Right lobe of liver (tissue), 6 donors: Measurements from ENCODE around the gene SPTB. TPM values are rescaled to one million over a fixed set of nuclear protein-coding genes. Genes with fewer than 3 reads are reported as not detected.

ENCODE experiments used
- ATAC-seq, 4 donors: fragments of 200-7000 bp; cut with Tn5 transposase; one replicate each; pipeline ENCODE4 v1.9.1; 2020; ENCODE audit warnings: mild to moderate bottlenecking in 4 of 4, moderate library complexity in 4 of 4
- DNase-seq, 3 donors: peaks; one replicate each; pipeline ENCODE4 v3.0.0-alpha.2; 2020
- H3K27ac ChIP-seq, 3 donors: fragments of 200-600 bp; one replicate each; pipeline ENCODE4 v1.8.0; 2022
- H3K27me3 ChIP-seq, 2 donors: fragments of 200-600 bp; one replicate each; pipeline ENCODE4 v1.8.0; 2022
- H3K36me3 ChIP-seq, 4 donors: fragments of 200-600 bp; sonication (generic) in 1 of 4; one replicate each; pipeline versions ENCODE4 v1.5.1 to v1.8.0; 2017 to 2022; ENCODE audit warnings: control low read depth in 1 of 4
- H3K4me1 ChIP-seq, 4 donors: fragments of 200-600 bp; sonication (generic) in 1 of 4; one replicate each; pipeline versions ENCODE4 v1.5.1 to v1.8.0; 2017 to 2022; ENCODE audit warnings: control low read depth in 1 of 4
- H3K4me3 ChIP-seq, 3 donors: fragments of 200-600 bp; one replicate each; pipeline ENCODE4 v1.8.0; 2022
- H3K9me3 ChIP-seq, 4 donors: fragments of 200-600 bp; sonication (generic) in 1 of 4; one replicate each; pipeline versions ENCODE4 v1.5.1 to v1.8.0; 2017 to 2022; ENCODE audit warnings: control low read depth in 1 of 4
- CTCF ChIP-seq, 4 donors: fragments of 200-600 bp in 3 of 4; fragments of 450-650 bp in 1 of 4; IDR thresholded peaks; one replicate each; pipeline versions ENCODE4 v1.5.1 to v1.8.0; 2016 to 2022; ENCODE audit warnings: antibody characterized with exemption in 4 of 4, mild to moderate bottlenecking in 2 of 4
- POLR2A ChIP-seq: fragments of 450-650 bp; IDR thresholded peaks from one replicate; pipeline ENCODE4 v1.6.1; 2017; ENCODE audit warnings: antibody characterized with exemption, mild to moderate bottlenecking
- WGBS: methylation state at CpG from one replicate; pipeline ENCODE4 v1.1.6; 2018; ENCODE audit warnings: low coverage, low lambda C conversion rate; ENCODE audit not compliant: insufficient coverage; ENCODE audit errors: missing lambda C conversion rate; 5-methylcytosine and 5-hydroxymethylcytosine counted together
- intact Hi-C, 2 donors: fragments of 100-400 bp; cut with DNase I; formaldehyde crosslinking; loops; one replicate each; pipeline versions ENCODE4 v1.11.2 to v1.14.1; 2022
- total RNA-seq, 6 experiments: library from RNA; depleted of rRNA in 2 of 6; stranded (reverse); fragments of >200 nt in 2 of 6; fragmentation: NEBNext Ultra II Directional in 3 of 6; extraction: Animal tissue kit (Norgen Biotek cat#: 25700) in 3 of 6; gene quantifications; one replicate each; pipeline versions ENCODE4 v1.1.0 to v1.2.4, GENCODE V29; 2016 to 2023
- donor health status: DM: no; HTN: yes; CAD: no.
- donor health status: DM: no; HTN: no; CAD: no.
- donor health status: DM: no; HTN: no; CAD: no.
- donor health status: DM: no; HTN: yes; CAD: no.
- donor health status: DM: no; HTN: yes; CAD: no.

SPTB gene
- total RNA-seq, 6 experiments from 2014 or later: 0.12 to 2.4 (median 0.72) TPM

GRCh38 chr14:64723691-64724577 is 155.8 kb downstream of the SPTB start:
- Histone ChIP-seq H3K27ac (no peak overlapping the region), H3K9me3 (no peaks in the 10 kb centered on the region), H3K36me3 (peaks cover 0 to 10% (median 4%) of the 10 kb centered on the region in 4 donors), H3K27me3 (no peaks in the 10 kb centered on the region), H3K4me1 (peaks cover 0 to 38% (median 17%) of the 10 kb centered on the region in 4 donors), H3K4me3 (no peak overlapping the region)
- DNase-seq: peak in 2 of 3 donors; percentile 4 to 29
- intact Hi-C loops: no loop called here
- 58% methylated on average over 6 of the region's 15 CpGs for WGBS
- TF ChIP-seq CTCF (IDR thresholded peaks at IDR 0.05): no peak
- TF ChIP-seq POLR2A: no peak
- ATAC-seq: no peak

- Histone ChIP-seq H3K4me3 (no peak overlapping the region), H3K9me3 (no peaks in the 10 kb centered on the region), H3K27ac (no peak overlapping the region), H3K36me3 (peaks cover 0 to 4% (median 2%) of the 10 kb centered on the region in 4 donors), H3K4me1 (peaks cover 0 to 41% (median 20%) of the 10 kb centered on the region in 4 donors), H3K27me3 (no peaks in the 10 kb centered on the region)
- TF ChIP-seq POLR2A (no peak), CTCF (IDR thresholded peaks at IDR 0.05) (no peak)
- ATAC-seq: no peak
- peak in 2 of 3 donors; percentile 16 to 31 for DNase-seq
- 74% methylated on average over 3 of the region's 5 CpGs for WGBS
- intact Hi-C loops: no loop called here
Measured at GRCh38 chr14:64722842-64723447, 156.8 kb downstream of the SPTB start.

GRCh38 chr14:64721899-64722298 is 157.8 kb downstream of the SPTB start:
- Histone ChIP-seq H3K9me3 (no peaks in the 10 kb centered on the region), H3K27me3 (no peaks in the 10 kb centered on the region), H3K27ac (peak overlapping the region; percentile 40 to 84 (median 63)), H3K4me3 (no peak overlapping the region), H3K4me1 (peaks cover 0 to 51% (median 24%) of the 10 kb centered on the region in 4 donors), H3K36me3 (no peaks in the 10 kb centered on the region)
- ATAC-seq: no peak
- DNase-seq: peak in 2 of 3 donors; percentile 8 to 17
- TF ChIP-seq CTCF (IDR thresholded peaks at IDR 0.05): no peak
- no peak for TF ChIP-seq POLR2A
- intact Hi-C loops: no loop called here
- 78% methylated on average over 7 of the region's 9 CpGs for WGBS

GRCh38 chr14:64721391-64721791 is 158.3 kb downstream of the SPTB start:
- TF ChIP-seq POLR2A (no peak), CTCF (IDR thresholded peaks at IDR 0.05) (no peak)
- peak overlapping the region; percentile 47 to 84 (median 63) for H3K27ac ChIP-seq
- peak; percentile 60 to 78 (median 71) for DNase-seq
- no peak overlapping the region for H3K4me3 ChIP-seq
- intact Hi-C loops: no loop called here
- no peaks in the 10 kb centered on the region for H3K9me3 ChIP-seq
- peaks cover 0 to 56% (median 24%) of the 10 kb centered on the region in 4 donors for H3K4me1 ChIP-seq
- H3K27me3 ChIP-seq: no peaks in the 10 kb centered on the region
- peak; percentile 50 to 72 (median 60) for ATAC-seq
- no CpG with 5 or more reads among the region's 5 CpGs for WGBS
- no peaks in the 10 kb centered on the region for H3K36me3 ChIP-seq
